Measurements from ENCODE around the gene TKFC. TPM values are rescaled to one million over a fixed set of nuclear protein-coding genes. Genes with fewer than 3 reads are reported as not detected.
"Not testable (repeated sequence)": the region's sequence is repeated elsewhere in the genome, so short reads cannot be mapped to it uniquely, and the experiment has no call there.

TKFC gene
- total RNA-seq, 1 donor from 2014 or later: 6.8 TPM

DNA sequence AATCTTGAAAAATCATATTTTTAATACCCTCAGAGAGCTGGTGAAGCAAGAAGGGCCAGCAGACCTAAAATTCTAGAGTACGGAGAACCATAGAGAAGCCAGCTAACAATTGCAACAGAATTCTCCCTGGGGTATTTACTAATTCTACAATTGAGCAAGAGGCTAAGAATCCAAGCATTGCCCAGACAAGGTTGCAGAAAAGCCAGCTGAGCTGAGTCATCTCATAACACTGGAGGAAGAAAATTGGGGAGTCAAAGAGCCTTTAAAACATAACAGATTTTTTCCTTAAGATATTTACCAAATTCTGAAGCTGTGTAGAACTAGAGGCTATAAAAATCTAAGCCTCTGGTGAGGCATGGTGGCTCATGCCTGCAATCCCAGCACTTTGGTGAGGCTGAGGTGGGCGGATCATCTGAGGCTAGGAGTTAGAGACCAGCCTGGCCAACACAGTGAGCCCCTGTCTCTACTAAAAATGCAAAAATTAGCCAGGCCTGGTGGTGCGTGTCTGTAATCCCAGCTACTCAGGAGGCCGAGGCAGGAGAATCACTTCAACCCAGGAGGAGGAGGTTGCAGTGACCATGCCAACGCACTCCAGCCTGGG is 45.8 kb downstream of the TKFC start:
- no peaks in the 10 kb centered on the region for H3K36me3 ChIP-seq (ENCODE audit: control insufficient read depth in 3 of 3, insufficient read depth in 3 of 3, low read length in 3 of 3)
- peaks cover 0 to 11% (median 0%) of the 10 kb centered on the region in 3 donors for H3K4me1 ChIP-seq (ENCODE audit: control insufficient read depth in 3 of 3, insufficient read depth in 3 of 3, low read length in 3 of 3)
- no peak overlapping the region for H3K27ac ChIP-seq (ENCODE audit: low read depth, low read length)
- H3K9me3 ChIP-seq (ENCODE audit: control insufficient read depth in 3 of 3, low read length in 3 of 3): no peaks in the 10 kb centered on the region
- no peak overlapping the region for H3K9ac ChIP-seq (ENCODE audit: low read depth in 1 of 3, low read length in 3 of 3)
- no peak overlapping the region for H3K4me3 ChIP-seq (ENCODE audit: low read length in 3 of 3)
- no peaks in the 10 kb centered on the region for H3K27me3 ChIP-seq (ENCODE audit: control insufficient read depth in 3 of 3, insufficient read depth in 3 of 3, low read length in 3 of 3)

GRCh38 chr11:61380884-61381283 is 47.9 kb downstream of the TKFC start:
- no peak overlapping the region for H3K9ac ChIP-seq (ENCODE audit: low read depth in 1 of 3, low read length in 3 of 3)
- no peaks in the 10 kb centered on the region for H3K36me3 ChIP-seq (ENCODE audit: control insufficient read depth in 3 of 3, insufficient read depth in 3 of 3, low read length in 3 of 3)
- no peaks in the 10 kb centered on the region for H3K9me3 ChIP-seq (ENCODE audit: control insufficient read depth in 3 of 3, low read length in 3 of 3)
- no peaks in the 10 kb centered on the region for H3K27me3 ChIP-seq (ENCODE audit: control insufficient read depth in 3 of 3, insufficient read depth in 3 of 3, low read length in 3 of 3)
- H3K4me1 ChIP-seq (ENCODE audit: control insufficient read depth in 3 of 3, insufficient read depth in 3 of 3, low read length in 3 of 3): peaks cover 0 to 5% (median 2%) of the 10 kb centered on the region in 3 donors
- H3K4me3 ChIP-seq (ENCODE audit: low read length in 3 of 3): no peak overlapping the region
- H3K27ac ChIP-seq (ENCODE audit: low read depth, low read length): no peak overlapping the region

- not testable (repeated sequence) for H3K4me1 ChIP-seq (ENCODE audit: control insufficient read depth in 3 of 3, insufficient read depth in 3 of 3, low read length in 3 of 3); H3K36me3 ChIP-seq (ENCODE audit: control insufficient read depth in 3 of 3, insufficient read depth in 3 of 3, low read length in 3 of 3); H3K9ac ChIP-seq (ENCODE audit: low read depth in 1 of 3, low read length in 3 of 3); H3K27ac ChIP-seq (ENCODE audit: low read depth, low read length); H3K4me3 ChIP-seq (ENCODE audit: low read length in 3 of 3); H3K27me3 ChIP-seq (ENCODE audit: control insufficient read depth in 3 of 3, insufficient read depth in 3 of 3, low read length in 3 of 3); H3K9me3 ChIP-seq (ENCODE audit: control insufficient read depth in 3 of 3, low read length in 3 of 3)
Observed at GRCh38 chr11:61383859-61384258, 50.8 kb downstream of the TKFC start.

GRCh38 chr11:61384271-61385242 is 51.5 kb downstream of the TKFC start:
- H3K9me3 ChIP-seq (ENCODE audit: control insufficient read depth in 3 of 3, low read length in 3 of 3): no peaks in the 10 kb centered on the region
- H3K27ac ChIP-seq (ENCODE audit: low read depth, low read length): no peak overlapping the region
- H3K27me3 ChIP-seq (ENCODE audit: control insufficient read depth in 3 of 3, insufficient read depth in 3 of 3, low read length in 3 of 3): no peaks in the 10 kb centered on the region
- no peak overlapping the region for H3K9ac ChIP-seq (ENCODE audit: low read depth in 1 of 3, low read length in 3 of 3)
- H3K36me3 ChIP-seq (ENCODE audit: control insufficient read depth in 3 of 3, insufficient read depth in 3 of 3, low read length in 3 of 3): no peaks in the 10 kb centered on the region
- H3K4me3 ChIP-seq (ENCODE audit: low read length in 3 of 3): no peak overlapping the region
- H3K4me1 ChIP-seq (ENCODE audit: control insufficient read depth in 3 of 3, insufficient read depth in 3 of 3, low read length in 3 of 3): peaks cover 0 to 2% (median 0%) of the 10 kb centered on the region in 3 donors

GRCh38 chr11:61390161-61390560 is 57.1 kb downstream of the TKFC start:
- H3K4me3 ChIP-seq (ENCODE audit: low read length in 3 of 3): no peak overlapping the region
- H3K27me3 ChIP-seq (ENCODE audit: control insufficient read depth in 3 of 3, insufficient read depth in 3 of 3, low read length in 3 of 3): no peaks in the 10 kb centered on the region
- H3K4me1 ChIP-seq (ENCODE audit: control insufficient read depth in 3 of 3, insufficient read depth in 3 of 3, low read length in 3 of 3): peaks cover 14 to 18% (median 15%) of the 10 kb centered on the region in 3 donors
- no peak overlapping the region for H3K9ac ChIP-seq (ENCODE audit: low read depth in 1 of 3, low read length in 3 of 3)
- H3K36me3 ChIP-seq (ENCODE audit: control insufficient read depth in 3 of 3, insufficient read depth in 3 of 3, low read length in 3 of 3): peaks cover 3 to 9% (median 5%) of the 10 kb centered on the region in 3 donors
- H3K27ac ChIP-seq (ENCODE audit: low read depth, low read length): no peak overlapping the region
- H3K9me3 ChIP-seq (ENCODE audit: control insufficient read depth in 3 of 3, low read length in 3 of 3): no peaks in the 10 kb centered on the region

GRCh38 chr11:61392981-61393595 is 60.1 kb downstream of the TKFC start:
- Histone ChIP-seq H3K4me1 (ENCODE audit: control insufficient read depth in 3 of 3, insufficient read depth in 3 of 3, low read length in 3 of 3) (peaks cover 13 to 18% (median 14%) of the 10 kb centered on the region in 3 donors), H3K4me3 (ENCODE audit: low read length in 3 of 3) (peak overlapping the region; percentile 96 to 98 (median 97)), H3K36me3 (ENCODE audit: control insufficient read depth in 3 of 3, insufficient read depth in 3 of 3, low read length in 3 of 3) (peaks cover 10 to 18% (median 14%) of the 10 kb centered on the region in 3 donors), H3K9me3 (ENCODE audit: control insufficient read depth in 3 of 3, low read length in 3 of 3) (no peaks in the 10 kb centered on the region), H3K9ac (ENCODE audit: low read depth in 1 of 3, low read length in 3 of 3) (peak overlapping the region; percentile 94 to 95 (median 94)), H3K27ac (ENCODE audit: low read depth, low read length) (peak overlapping the region; percentile 75), H3K27me3 (ENCODE audit: control insufficient read depth in 3 of 3, insufficient read depth in 3 of 3, low read length in 3 of 3) (no peaks in the 10 kb centered on the region)

Other genes starting within 250 kb of the TKFC start
- gene CD5, start 230.7 kb upstream of the TKFC start, total RNA-seq: not detected
- gene VPS37C, start 171.8 kb upstream of the TKFC start, total RNA-seq: 5.7 TPM
- gene PGA3, start 129.7 kb upstream of the TKFC start, total RNA-seq: 0.52 TPM
- 3.7 TPM for gene PGA4, start 110.9 kb upstream of the TKFC start, total RNA-seq
- not detected for gene PGA5, start 92.1 kb upstream of the TKFC start, total RNA-seq
- 1.0 TPM for gene VWCE, start 37.9 kb upstream of the TKFC start, total RNA-seq
- 215 TPM for gene DDB1, start 123 bp upstream of the TKFC start, total RNA-seq
- gene CYB561A3, start 28.7 kb downstream of the TKFC start, total RNA-seq: 9.9 TPM
- 18.8 TPM for gene TMEM138, start 29.1 kb downstream of the TKFC start, total RNA-seq
- gene TMEM216, start 59.4 kb downstream of the TKFC start, total RNA-seq: 6.8 TPM
- gene CPSF7, start 96.7 kb downstream of the TKFC start, total RNA-seq: 17.7 TPM
- gene SDHAF2, start 96.9 kb downstream of the TKFC start, total RNA-seq: 63.2 TPM
- not detected for gene LRRC10B, start 175.5 kb downstream of the TKFC start, total RNA-seq
- 1.6 TPM for gene SYT7, start 247.8 kb downstream of the TKFC start, total RNA-seq

Data from skeletal muscle tissue (tissue), 4 donors.